Neutrophil (primary cell): ENCODE data around the gene ADPGK.
"Not testable (repeated sequence)": the region's sequence is repeated elsewhere in the genome, so short reads cannot be mapped to it uniquely, and the experiment has no call there.

Experiments
- H3K27ac ChIP-seq: fragments of 200-600 bp; sonication (generic); 2 replicates; pipeline ENCODE4 v1.5.1; 2016; ENCODE audit warnings: mild to moderate bottlenecking, moderate library complexity
- H3K27me3 ChIP-seq: fragments of 200-600 bp; sonication (generic); 2 replicates; pipeline ENCODE4 v1.6.0; 2016; ENCODE audit warnings: mild to moderate bottlenecking
- H3K36me3 ChIP-seq: fragments of 200-600 bp; sonication (generic); 2 replicates; pipeline ENCODE4 v1.5.1; 2017
- H3K4me1 ChIP-seq, 2 experiments: fragments of 200-600 bp in 1 of 2; sonication (generic) in 1 of 2; 1 replicate in 1 of 2; 2 replicates in 1 of 2; pipeline versions ENCODE4 v1.5.1 to v1.6.1; 2013 to 2016; ENCODE audit warnings: low read depth in 1 of 2, low read length in 1 of 2, mild to moderate bottlenecking in 1 of 2, moderate library complexity in 1 of 2; ENCODE audit not compliant: control insufficient read depth in 1 of 2, insufficient read depth in 1 of 2
- H3K4me3 ChIP-seq, 2 experiments: fragments of 200-600 bp in 1 of 2; sonication (generic) in 1 of 2; 1 replicate in 1 of 2; 2 replicates in 1 of 2; pipeline ENCODE4 v1.5.1; 2013 to 2016; ENCODE audit warnings: low read depth in 1 of 2, low read length in 1 of 2, mild to moderate bottlenecking in 1 of 2, moderate library complexity in 1 of 2
- H3K9me3 ChIP-seq: fragments of 200-600 bp; sonication (generic); 2 replicates; pipeline ENCODE4 v1.5.1; 2016
- TF ChIP-seq, protein P1 (sequence below): fragments of 200-600 bp; sonication (generic); IDR thresholded peaks from 2 replicates; pipeline ENCODE4 v1.5.1; 2016; ENCODE audit warnings: antibody characterized with exemption

The ADPGK gene

DNA sequence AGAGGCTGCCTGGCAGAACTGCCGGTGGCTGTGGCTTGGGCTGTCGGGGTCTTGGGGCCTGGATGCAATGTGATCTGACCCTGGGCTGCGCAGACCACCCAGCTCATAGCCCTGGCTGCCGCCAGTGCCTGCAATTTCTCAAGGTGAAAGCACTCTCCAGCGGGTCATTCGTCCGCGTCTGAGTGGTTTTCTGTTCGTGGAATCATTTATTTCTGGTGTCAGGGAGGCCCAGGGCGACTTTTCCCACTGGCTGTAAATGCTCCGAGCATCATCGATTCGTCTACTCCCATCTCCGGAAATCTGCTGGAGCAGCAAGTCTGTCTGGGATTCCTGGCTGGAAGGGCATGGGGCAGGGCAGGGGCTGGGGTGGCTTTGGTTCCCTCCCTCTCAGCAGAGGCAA lies 40.6 kb upstream of the ADPGK start:
- TF ChIP-seq, protein P1, sequence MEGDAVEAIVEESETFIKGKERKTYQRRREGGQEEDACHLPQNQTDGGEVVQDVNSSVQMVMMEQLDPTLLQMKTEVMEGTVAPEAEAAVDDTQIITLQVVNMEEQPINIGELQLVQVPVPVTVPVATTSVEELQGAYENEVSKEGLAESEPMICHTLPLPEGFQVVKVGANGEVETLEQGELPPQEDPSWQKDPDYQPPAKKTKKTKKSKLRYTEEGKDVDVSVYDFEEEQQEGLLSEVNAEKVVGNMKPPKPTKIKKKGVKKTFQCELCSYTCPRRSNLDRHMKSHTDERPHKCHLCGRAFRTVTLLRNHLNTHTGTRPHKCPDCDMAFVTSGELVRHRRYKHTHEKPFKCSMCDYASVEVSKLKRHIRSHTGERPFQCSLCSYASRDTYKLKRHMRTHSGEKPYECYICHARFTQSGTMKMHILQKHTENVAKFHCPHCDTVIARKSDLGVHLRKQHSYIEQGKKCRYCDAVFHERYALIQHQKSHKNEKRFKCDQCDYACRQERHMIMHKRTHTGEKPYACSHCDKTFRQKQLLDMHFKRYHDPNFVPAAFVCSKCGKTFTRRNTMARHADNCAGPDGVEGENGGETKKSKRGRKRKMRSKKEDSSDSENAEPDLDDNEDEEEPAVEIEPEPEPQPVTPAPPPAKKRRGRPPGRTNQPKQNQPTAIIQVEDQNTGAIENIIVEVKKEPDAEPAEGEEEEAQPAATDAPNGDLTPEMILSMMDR = no peak
- H3K27me3 ChIP-seq = peaks cover 27% of the 10 kb centered on the region
- no peaks in the 10 kb centered on the region for H3K9me3 ChIP-seq
- no peaks in the 10 kb centered on the region for H3K4me1 ChIP-seq
- no peak overlapping the region for H3K27ac ChIP-seq
- no peaks in the 10 kb centered on the region for H3K36me3 ChIP-seq
- no peak overlapping the region for H3K4me3 ChIP-seq

DNA sequence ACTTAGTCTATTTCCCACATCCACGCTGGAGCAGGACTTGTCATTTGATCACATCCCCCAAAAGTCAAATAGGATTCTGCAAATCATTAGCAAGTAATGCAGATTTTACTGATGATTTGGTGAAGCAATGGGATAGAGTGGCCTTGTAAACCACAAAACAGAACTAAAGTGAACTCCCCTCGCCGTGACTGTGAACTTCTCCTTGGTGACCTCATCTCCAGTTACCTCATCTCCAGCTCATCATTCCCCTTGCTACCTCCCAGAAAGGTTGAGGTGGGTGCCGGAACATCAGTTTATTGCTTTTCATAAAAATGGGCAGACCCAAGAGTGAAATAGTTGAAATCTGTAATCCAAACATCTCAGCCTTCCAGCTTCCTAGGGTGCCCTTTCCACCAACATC lies 36.7 kb upstream of the ADPGK start:
- H3K36me3 ChIP-seq = no peaks in the 10 kb centered on the region
- H3K9me3 ChIP-seq = no peaks in the 10 kb centered on the region
- no peaks in the 10 kb centered on the region for H3K4me1 ChIP-seq
- TF ChIP-seq, protein P1 = no peak
- no peak overlapping the region for H3K4me3 ChIP-seq
- peaks cover 12% of the 10 kb centered on the region for H3K27me3 ChIP-seq
- H3K27ac ChIP-seq = no peak overlapping the region

DNA sequence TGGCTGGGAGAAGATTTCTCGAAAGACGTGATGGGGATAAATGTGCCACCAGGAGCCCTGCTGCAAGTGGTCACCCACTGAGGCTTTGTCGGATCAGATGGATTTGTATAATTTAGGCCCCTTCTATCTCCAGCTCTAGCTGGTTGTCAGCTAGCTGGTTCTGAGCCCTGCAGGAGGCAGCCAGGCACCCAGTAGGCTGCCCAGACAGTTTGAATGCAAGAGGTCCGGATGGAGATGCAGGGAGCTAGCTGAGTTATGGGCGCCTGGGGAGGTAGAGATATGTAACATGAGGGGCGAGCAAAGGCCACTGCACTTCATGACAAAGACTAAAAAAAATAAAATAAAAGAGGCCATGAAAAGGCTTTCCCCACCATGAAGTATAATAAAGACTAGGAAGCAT lies 35.1 kb upstream of the ADPGK start:
- no peaks in the 10 kb centered on the region for H3K4me1 ChIP-seq
- H3K4me3 ChIP-seq = no peak overlapping the region
- no peak overlapping the region for H3K27ac ChIP-seq
- TF ChIP-seq, protein P1 = no peak
- peaks cover 23% of the 10 kb centered on the region for H3K27me3 ChIP-seq
- no peaks in the 10 kb centered on the region for H3K9me3 ChIP-seq
- no peaks in the 10 kb centered on the region for H3K36me3 ChIP-seq

DNA sequence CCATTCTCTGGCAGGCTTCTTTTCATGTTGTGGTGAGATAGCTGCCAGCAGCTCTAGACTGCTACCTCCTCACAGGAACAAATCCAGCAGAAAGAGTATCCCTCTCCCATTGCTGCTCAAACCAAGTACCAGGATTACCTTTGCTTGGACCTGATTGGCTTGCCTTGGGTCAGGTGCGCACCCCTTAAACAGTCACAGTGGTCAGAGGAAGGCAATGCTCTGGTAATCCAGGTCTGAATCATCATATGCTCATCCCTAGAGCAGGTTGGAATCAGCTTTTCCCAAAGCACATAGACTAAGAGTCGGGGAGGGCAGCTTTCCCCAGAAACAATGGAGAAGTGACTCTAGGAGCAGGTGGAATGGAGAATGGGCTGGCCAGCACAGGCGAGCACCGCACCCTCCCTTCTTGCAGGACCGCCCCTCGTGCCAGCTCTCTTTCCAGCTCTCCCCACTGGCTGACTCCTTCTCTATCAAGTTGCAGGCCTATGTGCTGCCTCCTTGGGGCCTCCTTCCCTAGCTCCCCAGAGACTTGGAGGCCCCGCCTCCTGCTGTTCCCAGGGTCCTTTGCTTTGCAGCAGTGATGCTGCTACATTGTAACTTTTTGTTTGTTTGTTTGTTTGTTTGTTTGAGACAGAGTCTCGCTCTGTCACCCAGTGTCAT lies 29.9 kb upstream of the ADPGK start:
- TF ChIP-seq, protein P1 = no peak
- Histone ChIP-seq H3K4me3 (no peak overlapping the region), H3K4me1 (no peaks in the 10 kb centered on the region), H3K36me3 (no peaks in the 10 kb centered on the region), H3K27me3 (peaks cover 53% of the 10 kb centered on the region), H3K27ac (no peak overlapping the region), H3K9me3 (no peaks in the 10 kb centered on the region)

DNA sequence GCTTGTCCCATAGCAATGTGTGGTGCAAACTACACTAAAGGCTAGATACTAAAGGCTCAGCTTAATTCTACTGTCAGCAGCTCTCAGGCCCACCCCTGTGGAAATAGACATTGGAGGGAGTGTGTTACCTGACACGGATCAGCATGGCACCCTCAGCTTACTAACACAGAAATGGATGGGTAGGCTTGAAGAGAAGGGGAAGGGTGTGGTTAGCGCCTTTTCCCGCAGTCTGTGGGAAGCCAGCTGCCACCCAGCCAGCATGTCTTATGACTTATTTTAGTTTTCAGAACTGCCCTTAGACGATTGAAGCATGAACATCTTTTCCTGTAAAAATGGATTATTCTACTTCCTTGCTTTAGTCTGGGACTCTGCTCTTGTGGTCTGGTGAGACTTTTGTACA lies 25.8 kb upstream of the ADPGK start:
- no peaks in the 10 kb centered on the region for H3K9me3 ChIP-seq
- TF ChIP-seq, protein P1 = no peak
- no peak overlapping the region for H3K27ac ChIP-seq
- H3K4me1 ChIP-seq = no peaks in the 10 kb centered on the region
- no peaks in the 10 kb centered on the region for H3K36me3 ChIP-seq
- peaks cover 63% of the 10 kb centered on the region for H3K27me3 ChIP-seq
- no peak overlapping the region for H3K4me3 ChIP-seq

DNA sequence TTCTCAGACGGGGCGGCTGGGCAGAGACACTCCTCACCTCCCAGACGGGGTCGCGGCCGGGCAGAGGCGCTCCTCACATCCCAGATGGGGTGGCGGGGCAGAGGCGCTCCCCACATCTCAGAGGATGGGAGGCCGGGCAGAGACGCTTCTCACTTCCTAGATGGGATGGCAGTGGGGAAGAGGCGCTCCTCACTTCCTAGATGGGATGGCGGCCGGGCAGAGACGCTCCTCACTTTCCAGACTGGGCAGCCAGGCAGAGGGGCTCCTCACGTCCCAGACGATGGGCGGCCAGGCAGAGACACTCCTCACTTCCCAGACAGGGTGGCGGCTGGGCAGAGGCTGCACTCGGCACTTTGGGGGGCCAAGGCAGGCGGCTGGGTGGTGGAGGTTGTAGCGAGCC lies 23.8 kb upstream of the ADPGK start:
- not testable (repeated sequence) for H3K4me1 ChIP-seq, H3K9me3 ChIP-seq, H3K36me3 ChIP-seq

More for the DNA sequence above, 23.8 kb upstream of the ADPGK start:
- H3K4me3 ChIP-seq, H3K27ac ChIP-seq: not testable (repeated sequence)
- H3K27me3 ChIP-seq = peaks cover 65% of the 10 kb centered on the region
